ENCODE data around the gene PBX3.
A peak's percentile ranks its signal among the peaks of the same experiment; 100 is the strongest.

Gene PBX3

DNA sequence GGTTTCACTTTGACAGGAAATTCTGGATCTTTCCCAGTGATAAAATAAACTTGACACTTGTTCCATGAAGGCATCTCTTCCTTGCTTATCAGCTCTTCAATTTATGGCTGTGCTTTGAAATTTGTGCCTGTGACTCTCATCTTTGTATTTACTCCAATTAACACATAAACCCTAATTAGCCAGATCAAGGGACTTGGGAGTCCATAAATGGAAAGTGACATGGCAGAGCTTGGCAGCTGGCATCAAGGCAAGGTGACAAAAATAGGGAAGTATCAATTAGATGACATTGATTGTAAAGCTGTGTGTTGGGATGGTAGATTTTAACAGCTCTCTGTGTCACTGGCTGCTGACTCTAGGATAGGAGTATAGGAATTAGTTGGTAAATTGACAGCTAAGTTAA lies 133.9 kb downstream of the PBX3 start:
- no peak for DNase-seq

GRCh38 chr9:125883565-125884217 lies 136.5 kb downstream of the PBX3 start:
- DNase-seq, result no peak

DNA sequence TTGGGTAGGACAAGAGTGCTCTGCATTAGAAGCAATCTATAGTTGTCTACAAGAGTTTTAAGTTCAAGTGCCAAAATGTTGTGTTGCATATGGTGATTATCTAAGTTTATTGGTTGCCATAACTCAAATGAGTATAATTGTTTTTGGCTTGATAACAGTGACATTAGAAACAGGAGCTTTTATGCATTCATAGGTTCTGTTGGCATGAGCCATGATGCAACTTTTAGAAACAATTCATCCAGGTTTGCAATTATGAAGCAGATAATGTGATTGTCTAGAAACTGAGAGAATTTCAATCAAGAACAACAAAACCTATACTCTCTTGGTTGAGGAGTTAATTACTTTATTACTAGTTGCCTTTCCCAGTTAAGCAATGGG lies 137.0 kb downstream of the PBX3 start:
- DNase-seq, result no peak

- no peak for DNase-seq
Observed at GRCh38 chr9:125885405-125886034, 138.3 kb downstream of the PBX3 start.

DNA sequence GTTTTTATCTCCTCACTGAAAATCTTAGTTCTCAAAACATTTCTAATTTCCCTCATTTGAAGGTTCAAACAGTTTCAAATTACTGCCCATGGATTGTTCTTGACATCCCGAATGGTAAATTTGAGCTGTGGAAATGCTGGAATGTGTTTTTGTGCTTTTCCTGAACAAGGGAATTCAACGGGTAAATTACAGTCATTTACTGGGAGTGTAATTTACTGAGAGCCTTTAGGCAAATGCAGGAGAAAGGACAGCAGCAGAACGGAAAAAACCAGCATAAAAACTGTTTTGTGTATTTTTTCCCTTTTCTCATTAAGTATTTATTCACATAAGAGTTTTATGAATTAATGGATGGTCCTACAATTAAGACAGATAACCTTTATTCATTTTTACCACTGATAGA lies 139.2 kb downstream of the PBX3 start:
- DNase-seq, result no peak

- DNase-seq, result no peak
Observed at GRCh38 chr9:125887172-125887571, 140.0 kb downstream of the PBX3 start.

DNA sequence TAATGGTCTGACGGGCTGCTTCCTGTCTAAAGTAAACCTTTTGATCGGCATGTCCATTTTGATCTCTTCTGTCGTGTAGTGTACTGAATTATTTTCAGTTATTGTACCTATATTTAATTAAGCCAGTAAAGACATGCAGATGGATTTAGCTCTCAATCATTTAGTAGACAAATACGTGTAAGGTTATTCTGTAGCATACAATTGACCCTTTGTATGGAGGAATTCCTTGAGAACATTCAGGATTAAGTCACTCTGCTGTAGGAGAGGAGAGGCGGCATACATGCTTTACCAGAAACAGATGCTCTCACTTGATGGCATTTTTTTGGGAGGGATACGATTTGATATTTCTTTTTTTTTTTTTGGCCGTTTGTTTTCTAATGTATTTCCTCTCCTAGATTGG lies 141.0 kb downstream of the PBX3 start:
- peak; percentile 33 for DNase-seq

- DNase-seq, result no peak
Observed at GRCh38 chr9:125889112-125889475, 141.9 kb downstream of the PBX3 start.

- peak; percentile 70 for DNase-seq
Observed at GRCh38 chr9:125889476-125890419, 142.6 kb downstream of the PBX3 start.

DNA sequence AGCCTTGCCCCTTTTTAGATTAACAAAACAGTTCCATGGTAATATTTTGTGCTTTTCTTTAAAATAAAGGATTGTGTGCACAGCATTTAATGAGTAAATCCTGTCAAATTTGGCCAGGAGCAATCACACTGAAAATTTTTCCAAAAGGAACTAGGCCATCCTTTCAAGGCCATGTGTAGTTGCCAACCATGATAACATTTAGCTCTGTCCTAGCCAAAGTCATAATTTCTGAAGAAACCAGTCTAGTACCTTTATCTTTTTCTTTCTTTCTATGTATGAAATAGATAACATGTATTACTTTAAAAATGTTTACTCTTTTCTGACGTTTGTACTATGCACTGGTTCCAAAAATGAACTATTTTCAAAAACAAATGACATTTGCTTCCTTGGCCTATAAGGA lies 143.7 kb downstream of the PBX3 start:
- no peak for DNase-seq

GRCh38 chr9:125893277-125893676 lies 146.1 kb downstream of the PBX3 start:
- no peak for DNase-seq

DNA sequence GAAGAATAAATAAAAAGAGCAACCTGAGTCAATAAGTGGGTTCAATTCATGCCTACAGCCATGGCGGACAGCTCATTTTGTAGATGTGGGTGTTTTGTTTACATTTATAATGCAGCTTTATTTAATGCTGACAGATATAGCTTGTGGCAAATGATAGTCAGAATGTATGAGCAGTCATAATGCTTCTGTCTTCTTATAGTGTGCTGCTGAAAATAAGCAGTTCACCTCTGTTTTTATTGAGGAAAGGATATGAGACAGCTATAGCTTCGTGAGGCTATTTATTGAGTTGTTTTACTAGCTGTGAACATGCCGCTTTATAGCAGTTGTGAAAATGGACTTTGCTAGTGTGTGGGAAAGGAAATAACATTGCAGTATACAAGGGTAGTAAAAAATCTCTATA lies 147.4 kb downstream of the PBX3 start:
- no peak for DNase-seq

- DNase-seq, result no peak
Observed at GRCh38 chr9:125896404-125896803, 149.2 kb downstream of the PBX3 start.

DNA sequence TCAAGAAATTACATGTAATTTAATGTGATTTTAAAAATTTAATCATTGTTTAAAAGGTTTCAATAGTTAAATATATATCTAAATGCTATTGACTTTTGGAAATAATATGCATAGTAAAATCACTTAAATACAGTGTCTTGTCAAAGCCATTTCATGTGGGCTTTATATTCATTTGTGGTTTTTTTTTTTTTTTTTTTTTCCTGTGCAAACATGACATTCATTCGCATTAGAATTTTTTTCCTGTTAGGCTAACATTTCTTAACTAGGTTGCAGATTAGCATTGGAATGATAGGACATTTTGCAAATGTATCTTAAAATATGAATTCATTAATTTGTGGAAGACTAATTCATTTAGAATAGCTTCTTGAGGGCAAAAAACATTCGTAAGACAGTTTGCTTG lies 149.8 kb downstream of the PBX3 start:
- DNase-seq, result no peak

DNA sequence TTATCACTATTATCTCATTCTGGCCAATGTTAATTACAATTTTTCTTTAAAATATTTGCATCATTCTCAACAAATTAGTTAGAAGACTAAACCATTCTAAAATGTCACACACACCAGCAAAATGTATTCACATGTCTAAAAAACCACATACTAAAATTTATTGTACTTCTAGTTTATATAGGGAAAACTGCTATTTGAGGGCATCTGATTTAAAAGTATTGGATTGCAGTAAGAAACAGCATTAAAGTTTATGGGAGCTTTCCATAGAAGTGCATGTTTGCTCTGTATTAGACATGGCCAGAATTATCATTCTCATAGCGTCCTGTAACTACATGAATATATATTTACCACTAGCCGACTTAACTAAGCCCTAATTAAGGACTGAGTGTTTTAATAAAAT lies 150.3 kb downstream of the PBX3 start:
- DNase-seq, result no peak

- peak; percentile 26 for DNase-seq
Observed at GRCh38 chr9:125902214-125902613, 155.0 kb downstream of the PBX3 start.

DNA sequence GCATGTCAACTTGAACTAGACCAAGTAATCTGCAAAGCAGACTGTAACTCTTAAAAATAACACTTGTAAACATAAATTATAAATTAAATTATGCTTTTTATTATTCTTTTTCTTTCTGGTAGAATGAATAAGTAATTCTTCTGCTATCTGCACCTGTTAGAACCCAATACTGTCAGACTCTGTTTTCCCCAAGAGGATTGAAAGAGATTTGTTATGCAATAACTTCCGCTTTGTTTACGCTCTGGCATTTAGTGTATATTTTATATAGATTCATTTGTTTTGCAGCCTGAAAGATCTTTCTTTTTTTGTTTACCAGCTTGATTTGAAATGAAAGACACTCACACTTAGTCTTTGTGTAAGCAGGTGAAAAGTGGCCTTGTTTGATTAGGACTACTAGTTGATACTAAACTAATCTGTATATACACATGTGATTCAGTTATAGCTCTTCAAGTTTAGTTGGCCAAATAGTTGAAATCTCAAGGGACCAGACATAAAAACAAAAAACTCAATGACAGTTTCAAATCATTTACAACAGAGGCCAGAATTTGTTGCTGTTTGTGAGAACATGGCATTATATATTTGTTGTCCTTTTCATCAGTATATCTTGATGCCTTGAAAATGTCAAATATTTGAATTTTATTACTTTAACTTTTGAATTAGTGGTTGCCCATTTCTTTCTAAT lies 155.8 kb downstream of the PBX3 start:
- no peak for DNase-seq

GRCh38 chr9:125904155-125904851 lies 157.1 kb downstream of the PBX3 start:
- DNase-seq, result no peak

GRCh38 chr9:125906144-125906543 lies 159.0 kb downstream of the PBX3 start:
- DNase-seq, result peak; percentile 67

DNA sequence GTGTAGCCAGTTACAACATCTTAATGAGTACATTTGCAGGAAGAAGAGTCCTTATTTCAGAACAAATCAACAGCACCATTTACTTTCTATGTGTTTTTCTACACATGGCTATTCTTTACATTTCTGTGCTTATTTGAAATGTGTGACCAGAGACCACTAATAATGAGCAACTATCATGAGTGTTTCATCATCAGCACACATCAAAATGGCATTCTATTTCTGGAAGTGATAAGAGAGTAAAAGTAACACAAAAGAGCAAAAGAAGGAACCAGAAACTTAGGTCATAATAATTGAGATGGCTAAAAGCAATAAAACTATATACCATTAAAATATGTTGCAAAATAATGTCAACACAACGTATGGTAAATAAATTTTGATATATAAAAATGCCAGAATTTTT lies 159.7 kb downstream of the PBX3 start:
- DNase-seq, result no peak

- DNase-seq, result no peak
Observed at GRCh38 chr9:125908136-125908535, 161.0 kb downstream of the PBX3 start.

- no peak for DNase-seq
Observed at GRCh38 chr9:125908966-125909365, 161.8 kb downstream of the PBX3 start.

DNA sequence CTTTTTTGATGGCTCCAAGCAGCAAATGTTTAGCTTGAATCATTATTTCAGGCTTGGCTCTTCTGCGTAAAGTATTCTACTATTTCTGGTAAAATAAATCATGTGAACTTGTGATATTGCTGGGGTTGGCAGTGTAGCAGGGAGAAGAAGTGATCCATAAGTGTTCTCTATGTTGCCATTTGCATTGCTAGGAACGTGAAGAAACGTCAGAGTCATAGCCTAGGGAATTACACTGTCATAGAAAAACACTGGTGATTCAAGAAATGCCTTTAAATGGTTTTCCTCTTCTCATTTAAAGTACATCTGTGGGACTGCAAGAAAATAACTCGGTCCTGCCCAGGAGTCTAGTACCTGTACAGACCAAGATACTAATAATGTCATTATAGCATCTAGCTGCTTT lies 162.3 kb downstream of the PBX3 start:
- no peak for DNase-seq

Measured in fibroblast of skin of right biceps (primary cell).